Prostate gland (tissue), 2 donors: Measurements from ENCODE around the gene FAM221B. TPM values are rescaled to one million over a fixed set of nuclear protein-coding genes. Genes with fewer than 3 reads are reported as not detected.

ENCODE experiments used
- DNase-seq: peaks from one replicate; pipeline ENCODE4 v3.0.0-alpha.2; 2019; ENCODE audit warnings: low spot score
- H3K27ac ChIP-seq, 2 donors: fragments of 200-600 bp; sonication (generic); 2 replicates each; pipeline ENCODE4 v1.5.1; 2017 to 2019
- H3K27me3 ChIP-seq: fragments of 200-600 bp; sonication (generic); replicated peaks from 2 replicates; pipeline ENCODE4 v1.5.1; 2019; ENCODE audit not compliant: insufficient read depth
- H3K36me3 ChIP-seq, 2 donors: fragments of 200-600 bp; sonication (generic); 1 replicate in 1 of 2; 2 replicates in 1 of 2; pipeline versions ENCODE4 v1.5.1 to v1.8.1; 2017 to 2019
- H3K4me1 ChIP-seq: fragments of 200-600 bp; sonication (generic); replicated peaks from 2 replicates; pipeline ENCODE4 v1.5.1; 2019
- H3K4me3 ChIP-seq, 2 donors: fragments of 200-600 bp; sonication (generic); 2 replicates each; pipeline ENCODE4 v1.5.1; 2017 to 2019
- H3K9me3 ChIP-seq: fragments of 200-600 bp; sonication (generic); 2 replicates; pipeline ENCODE4 v1.5.1; 2017
- CTCF ChIP-seq, 4 experiments: fragments of 200-600 bp in 2 of 4; fragments of 450-650 bp in 2 of 4; sonication (generic) in 2 of 4; IDR thresholded peaks; 1 replicate in 3 of 4; 2 replicates in 1 of 4; pipeline ENCODE4 v1.5.1; 2016 to 2019; ENCODE audit warnings: antibody characterized with exemption in 4 of 4, mild to moderate bottlenecking in 2 of 4, moderate library complexity in 2 of 4
- POLR2A ChIP-seq: fragments of 450-650 bp; IDR thresholded peaks from one replicate; pipeline ENCODE4 v1.6.1; 2016; ENCODE audit warnings: antibody characterized with exemption, mild to moderate bottlenecking
- POLR2AphosphoS5 ChIP-seq: sonication (generic); formaldehyde crosslinking; IDR thresholded peaks from one replicate; pipeline ENCODE4 v1.6.1; 2017; ENCODE audit warnings: antibody characterized with exemption
- WGBS: methylation state at CpG from one replicate; pipeline ENCODE4 v1.1.5; 2018; 5-methylcytosine and 5-hydroxymethylcytosine counted together
- intact Hi-C: fragments of 100-400 bp; cut with DNase I; formaldehyde crosslinking; loops from one replicate; pipeline ENCODE4 v1.14.2; 2022
- total RNA-seq, 2 donors: library from RNA; depleted of rRNA; stranded (reverse); fragments of >200 nt; gene quantifications; one replicate each; pipeline ENCODE4 v1.1.0, GENCODE V29; 2016

Gene FAM221B
- total RNA-seq, 2 donors from 2014 or later = 0.46 to 5.1 TPM

DNA sequence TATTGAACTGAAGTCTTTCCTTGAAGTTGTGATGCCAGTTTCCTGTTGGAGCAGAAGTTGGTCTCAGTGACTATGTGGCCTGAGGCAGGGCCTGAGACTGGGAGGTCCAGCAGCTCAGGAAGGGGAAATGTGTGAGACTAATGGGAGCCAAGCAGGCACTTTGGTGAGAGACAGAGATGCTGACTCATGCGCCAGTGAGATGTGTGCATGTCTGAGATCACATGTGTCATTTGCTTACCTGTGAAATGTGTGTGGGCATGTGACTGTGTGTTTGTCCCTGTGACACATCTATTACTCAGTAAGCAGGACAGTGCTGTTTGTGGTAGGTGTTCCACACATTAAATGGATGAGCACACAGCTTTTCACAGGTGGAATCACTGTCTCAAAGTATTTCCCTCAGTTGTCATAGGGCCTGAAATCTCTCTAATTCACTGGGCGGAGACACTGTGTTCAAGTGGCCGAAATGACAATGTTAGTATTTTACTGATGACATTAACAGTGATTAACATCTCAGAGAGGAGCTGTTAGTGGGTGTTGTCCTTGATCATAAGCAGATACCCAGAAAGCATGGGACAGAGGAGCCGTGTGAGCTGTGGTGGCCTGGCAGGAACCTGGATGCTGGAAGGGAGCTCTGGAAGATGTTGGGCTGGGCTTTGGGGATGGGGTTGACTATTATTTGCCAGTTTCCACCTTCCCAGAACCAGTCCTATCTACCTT is 29.7 kb downstream of the FAM221B start:
- intact Hi-C loops = no loop called here

DNA sequence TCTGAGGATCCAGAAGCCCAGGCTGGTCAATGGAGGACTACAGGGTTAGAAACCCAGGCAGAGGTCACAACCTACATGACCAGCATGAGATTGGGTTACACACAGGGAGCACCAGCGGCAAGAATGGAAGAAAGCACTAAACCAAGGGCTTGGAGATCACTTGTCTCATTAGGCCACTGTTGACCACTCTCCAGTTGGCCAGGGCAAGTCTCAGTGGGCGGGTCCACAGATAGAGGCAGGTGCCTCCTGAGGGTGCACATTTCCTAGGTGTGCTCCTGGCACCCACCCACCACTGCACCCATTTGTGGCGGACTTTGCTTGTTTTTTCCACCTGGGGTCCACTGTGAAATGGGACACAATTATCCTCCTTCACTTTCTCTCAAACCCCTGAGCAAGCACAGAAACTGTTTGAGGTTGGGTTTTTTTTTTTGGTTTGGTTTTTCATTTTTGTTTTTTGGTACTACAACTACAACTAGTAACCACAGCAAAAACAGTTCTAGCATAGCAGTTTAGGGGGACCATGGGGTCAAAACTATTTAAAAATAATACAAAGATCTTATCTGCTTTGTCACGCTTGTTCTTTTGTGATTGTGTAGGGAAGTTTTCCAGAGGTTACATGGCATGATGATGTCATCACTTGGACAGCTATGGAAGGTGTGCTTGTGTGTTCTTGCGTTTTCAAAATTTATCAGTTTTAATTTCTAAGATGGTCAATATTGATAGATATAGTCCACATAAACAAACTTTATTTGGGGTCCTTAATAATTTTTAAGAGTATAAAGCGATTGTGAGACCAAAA is 31.0 kb downstream of the FAM221B start:
- intact Hi-C loops = no loop called here
- TF ChIP-seq POLR2A = no peak
- no peak for TF ChIP-seq POLR2AphosphoS5
- TF ChIP-seq CTCF (IDR thresholded peaks at IDR 0.05) = no peak
- Histone ChIP-seq H3K4me1 (no peaks in the 10 kb centered on the region), H3K27me3 (no peaks in the 10 kb centered on the region), H3K9me3 (no peaks in the 10 kb centered on the region), H3K4me3 (no peak overlapping the region), H3K36me3 (no peaks in the 10 kb centered on the region), H3K27ac (no peak overlapping the region)
- no peak for DNase-seq
- WGBS = 71% methylated on average over 6 of the region's 6 CpGs

More for the DNA sequence above, 29.7 kb downstream of the FAM221B start:
- H3K4me1 ChIP-seq = no peaks in the 10 kb centered on the region
- WGBS = 87% methylated on average over 4 of the region's 4 CpGs
- no peaks in the 10 kb centered on the region for H3K9me3 ChIP-seq
- H3K4me3 ChIP-seq = no peak overlapping the region
- DNase-seq = no peak
- no peaks in the 10 kb centered on the region for H3K36me3 ChIP-seq
- no peak overlapping the region for H3K27ac ChIP-seq
- H3K27me3 ChIP-seq = no peaks in the 10 kb centered on the region
- TF ChIP-seq CTCF (IDR thresholded peaks at IDR 0.05) (no peak), POLR2AphosphoS5 (no peak), POLR2A (no peak)

- H3K9me3 ChIP-seq = no peaks in the 10 kb centered on the region
- no peak for DNase-seq
- H3K4me3 ChIP-seq = no peak overlapping the region
- H3K27ac ChIP-seq = peak overlapping the region in 1 of 2 donors; percentile 67
- H3K4me1 ChIP-seq = no peaks in the 10 kb centered on the region
- TF ChIP-seq POLR2A = no peak
- peak; percentile 72 for TF ChIP-seq POLR2AphosphoS5
- no peaks in the 10 kb centered on the region for H3K36me3 ChIP-seq
- intact Hi-C loops = no loop called here
- no peaks in the 10 kb centered on the region for H3K27me3 ChIP-seq
Measured at GRCh38 chr9:35795695-35796094, 32.8 kb downstream of the FAM221B start.

DNA sequence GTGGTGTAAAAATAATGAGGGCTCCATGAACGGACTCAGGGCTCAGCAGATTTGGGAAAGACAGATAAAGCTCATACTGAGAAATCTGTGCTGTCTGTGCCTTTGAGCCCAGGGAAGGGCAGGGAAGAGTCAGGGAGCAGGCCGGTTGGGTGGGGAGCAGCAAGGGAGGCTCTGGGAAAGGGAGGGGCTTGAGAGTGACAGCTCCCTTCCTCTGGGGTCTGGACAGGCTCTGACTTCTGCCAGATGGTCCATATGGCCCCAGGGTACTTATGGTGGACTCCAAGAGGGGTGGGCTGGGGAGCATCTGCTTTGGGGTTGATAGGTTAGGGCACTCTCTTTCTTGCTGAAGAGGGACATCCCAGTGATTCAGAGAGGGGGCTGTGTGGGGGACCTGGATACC is 35.1 kb downstream of the FAM221B start:
- DNase-seq = no peak
- Histone ChIP-seq H3K4me1 (no peaks in the 10 kb centered on the region), H3K4me3 (no peak overlapping the region), H3K36me3 (no peaks in the 10 kb centered on the region), H3K9me3 (no peaks in the 10 kb centered on the region), H3K27ac (peak overlapping the region in 1 of 2 donors; percentile 67), H3K27me3 (no peaks in the 10 kb centered on the region)
- TF ChIP-seq POLR2A (no peak), CTCF (IDR thresholded peaks at IDR 0.05) (no peak), POLR2AphosphoS5 (no peak)
- intact Hi-C loops = no loop called here
- WGBS = 61% methylated on average over 2 of the region's 2 CpGs

- no peaks in the 10 kb centered on the region for H3K36me3 ChIP-seq
- H3K4me3 ChIP-seq = no peak overlapping the region
- no peaks in the 10 kb centered on the region for H3K27me3 ChIP-seq
- H3K27ac ChIP-seq = no peak overlapping the region
- 88% methylated on average over 14 of the region's 14 CpGs for WGBS
- DNase-seq = no peak
- TF ChIP-seq POLR2A = no peak
- no peak for TF ChIP-seq CTCF (IDR thresholded peaks at IDR 0.05)
- no peak for TF ChIP-seq POLR2AphosphoS5
- intact Hi-C loops = no loop called here
- no peaks in the 10 kb centered on the region for H3K9me3 ChIP-seq
- H3K4me1 ChIP-seq = no peaks in the 10 kb centered on the region
Measured at GRCh38 chr9:35792826-35793225, 35.7 kb downstream of the FAM221B start.
